Measurements from ENCODE around the gene RNF4. TPM values are rescaled to one million over a fixed set of nuclear protein-coding genes. Genes with fewer than 3 reads are reported as not detected.
"Not testable (repeated sequence)": the region's sequence is repeated elsewhere in the genome, so short reads cannot be mapped to it uniquely, and the experiment has no call there.

The RNF4 gene
- total RNA-seq, 1 donor from 2014 or later = 93.5 TPM

DNA sequence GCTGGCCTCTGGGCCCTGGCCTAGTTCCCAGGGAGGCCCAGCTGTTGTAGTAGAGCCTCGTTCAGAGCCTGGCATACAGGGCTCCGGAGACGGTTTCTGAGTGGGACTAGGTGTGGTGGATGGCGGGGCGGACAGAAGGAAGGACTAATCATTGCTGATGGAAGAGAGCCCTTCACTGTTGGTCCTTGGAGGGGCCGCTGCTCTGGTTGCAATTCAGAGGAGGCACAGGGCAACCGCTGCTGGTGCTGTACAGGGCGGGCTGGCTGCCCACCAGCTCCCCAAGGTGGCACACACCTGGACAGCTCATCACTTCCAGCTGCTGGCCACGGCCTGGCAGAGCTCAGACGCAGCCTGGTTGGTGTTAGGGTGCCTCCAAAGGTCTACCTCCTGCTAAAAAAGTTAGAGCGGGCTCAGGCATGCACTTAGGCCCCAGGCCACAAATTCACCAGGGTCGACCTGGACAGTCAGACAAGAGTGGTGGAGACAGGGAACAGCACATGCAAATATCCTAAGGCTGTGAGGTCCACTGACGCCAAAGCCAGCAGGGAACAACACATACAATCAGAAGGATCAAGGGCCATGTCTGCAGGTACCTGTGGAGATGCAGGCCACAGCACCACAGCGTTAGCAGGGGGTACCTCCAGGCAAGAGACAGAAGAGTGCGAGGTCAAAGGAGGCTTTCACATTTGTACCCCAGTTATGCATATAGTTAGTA lies 7.5 kb upstream of the RNF4 start:
- H3K36me3 Mint-ChIP-seq (ENCODE audit: low read depth) = no peaks in the 10 kb centered on the region
- H3K27ac Mint-ChIP-seq = no peak overlapping the region

DNA sequence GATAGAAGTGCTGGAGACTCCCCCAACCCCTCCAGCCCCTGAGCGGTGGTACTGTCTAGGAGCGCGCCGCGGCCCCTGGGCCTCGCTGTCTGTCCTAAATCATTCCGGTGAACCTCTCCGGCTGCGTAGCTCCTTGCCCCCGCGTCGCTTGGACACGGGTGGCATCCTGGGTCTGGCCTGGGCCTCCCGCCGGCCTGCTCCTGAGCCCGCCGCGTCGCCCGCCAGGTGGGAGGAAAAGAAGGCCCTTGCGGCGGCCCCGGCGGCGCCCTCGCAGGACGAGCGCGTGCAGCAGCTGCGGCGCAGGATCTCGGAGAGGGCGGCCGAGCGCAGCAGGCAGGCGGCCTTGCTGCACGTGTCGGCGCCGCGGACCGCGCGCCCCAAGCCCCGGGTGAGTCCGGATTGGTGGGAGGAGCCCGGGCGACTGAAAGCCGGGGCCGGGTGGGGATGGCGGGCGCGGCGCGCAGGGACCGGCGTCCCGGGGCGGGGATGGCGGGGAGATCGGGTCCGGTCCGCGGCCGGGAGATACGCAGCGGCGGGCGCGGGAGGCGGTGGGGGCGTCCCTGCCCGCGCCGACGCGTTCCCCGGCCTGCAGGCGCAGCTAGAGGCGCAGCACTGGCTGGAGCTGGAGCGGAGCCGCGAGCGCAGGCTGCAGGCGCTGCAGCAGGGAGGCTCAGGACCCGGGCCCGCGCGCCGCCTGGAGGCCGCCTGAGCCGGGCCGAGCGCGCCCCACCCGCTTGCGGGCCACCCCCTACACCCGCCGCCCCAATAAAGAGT lies 6.5 kb upstream of the RNF4 start:
- H3K9me3 Mint-ChIP-seq = no peaks in the 10 kb centered on the region
- CTCF ChIA-PET = interaction anchor here (0.6 to 1.8 kb wide), 11 partner anchors 19 to 242 kb away, joined by 3 to 17 read pairs (median 4); partner anchors contain the start of gene FAM193A

More for the DNA sequence above, 7.5 kb upstream of the RNF4 start:
- ChIA-PET CTCF (interaction anchor here (1.0 to 1.8 kb wide), 4 partner anchors 20 to 241 kb away, joined by 3 to 17 read pairs (median 6); partner anchors contain the start of gene FAM193A), POLR2A (interaction anchor here (1.1 kb wide), 1 partner anchor 199 kb away, joined by 3 read pairs; no protein-coding TSS in a partner anchor)
- no peak for ATAC-seq (ENCODE audit: low read depth)
- no peaks in the 10 kb centered on the region for H3K9me3 Mint-ChIP-seq
- H3K4me1 Mint-ChIP-seq = peaks cover 10% of the 10 kb centered on the region
- DNase-seq = no peak
- peak overlapping the region; percentile 44 for H3K4me3 Mint-ChIP-seq
- TF ChIP-seq, protein P1, sequence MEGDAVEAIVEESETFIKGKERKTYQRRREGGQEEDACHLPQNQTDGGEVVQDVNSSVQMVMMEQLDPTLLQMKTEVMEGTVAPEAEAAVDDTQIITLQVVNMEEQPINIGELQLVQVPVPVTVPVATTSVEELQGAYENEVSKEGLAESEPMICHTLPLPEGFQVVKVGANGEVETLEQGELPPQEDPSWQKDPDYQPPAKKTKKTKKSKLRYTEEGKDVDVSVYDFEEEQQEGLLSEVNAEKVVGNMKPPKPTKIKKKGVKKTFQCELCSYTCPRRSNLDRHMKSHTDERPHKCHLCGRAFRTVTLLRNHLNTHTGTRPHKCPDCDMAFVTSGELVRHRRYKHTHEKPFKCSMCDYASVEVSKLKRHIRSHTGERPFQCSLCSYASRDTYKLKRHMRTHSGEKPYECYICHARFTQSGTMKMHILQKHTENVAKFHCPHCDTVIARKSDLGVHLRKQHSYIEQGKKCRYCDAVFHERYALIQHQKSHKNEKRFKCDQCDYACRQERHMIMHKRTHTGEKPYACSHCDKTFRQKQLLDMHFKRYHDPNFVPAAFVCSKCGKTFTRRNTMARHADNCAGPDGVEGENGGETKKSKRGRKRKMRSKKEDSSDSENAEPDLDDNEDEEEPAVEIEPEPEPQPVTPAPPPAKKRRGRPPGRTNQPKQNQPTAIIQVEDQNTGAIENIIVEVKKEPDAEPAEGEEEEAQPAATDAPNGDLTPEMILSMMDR (IDR thresholded peaks at IDR 0.05) = no peak
- intact Hi-C loops (cut with micrococcal nuclease) = no loop called here
- peaks cover 4% of the 10 kb centered on the region for H3K27me3 Mint-ChIP-seq

DNA sequence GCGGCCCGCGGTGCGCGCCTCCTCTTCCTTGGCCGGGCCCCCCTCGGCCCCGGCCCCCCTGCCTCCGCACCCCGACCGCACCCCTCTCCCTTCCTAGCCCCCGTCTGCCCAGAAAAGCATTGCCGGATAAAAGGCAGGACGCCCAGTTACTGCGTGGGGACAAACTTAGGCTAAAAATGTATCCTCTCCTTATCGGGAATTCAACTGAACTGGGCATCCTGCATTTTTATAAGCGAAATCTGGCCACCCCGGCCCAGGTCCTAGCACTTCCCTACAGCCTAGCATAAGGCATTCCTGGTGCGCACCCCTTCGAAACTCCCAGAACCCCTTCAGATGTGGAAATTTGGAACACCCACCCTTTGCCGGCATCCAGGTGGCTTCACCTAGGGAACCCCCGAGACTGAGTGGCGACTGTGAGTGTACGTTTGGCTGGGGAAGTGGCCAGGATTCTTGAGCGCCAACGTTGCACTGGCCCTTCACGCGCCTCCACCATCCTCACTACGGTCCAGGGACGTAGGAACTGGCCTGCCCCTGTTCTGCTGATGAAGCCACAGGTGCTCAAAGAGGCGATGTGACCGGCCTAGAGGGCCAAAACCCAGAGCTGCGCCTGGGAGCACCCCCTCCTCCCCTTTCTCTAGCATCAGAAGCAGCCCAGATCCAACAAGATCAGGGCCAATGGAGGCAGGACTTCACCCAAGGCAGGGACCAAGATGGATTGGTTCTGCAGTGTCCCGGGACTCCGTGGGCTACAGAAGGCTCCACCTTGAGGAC lies 5.7 kb upstream of the RNF4 start:
- intact Hi-C loops (cut with micrococcal nuclease) = loop anchor here (1.0 kb wide), 4 partner anchors 22 to 243 kb away; partner anchors contain the start of genes CFAP99 and ZFYVE28
- H3K36me3 Mint-ChIP-seq (ENCODE audit: low read depth) = no peaks in the 10 kb centered on the region
- TF ChIP-seq, protein P1 (IDR thresholded peaks at IDR 0.05) = no peak

More for the DNA sequence above, 6.5 kb upstream of the RNF4 start:
- peaks cover 4% of the 10 kb centered on the region for H3K27me3 Mint-ChIP-seq
- TF ChIP-seq, protein P1 (IDR thresholded peaks at IDR 0.05) = no peak
- H3K4me3 Mint-ChIP-seq = peak overlapping the region; percentile 77
- ATAC-seq (ENCODE audit: low read depth) = peak; percentile 97
- DNase-seq = peak; percentile 72
- no peak overlapping the region for H3K27ac Mint-ChIP-seq
- H3K36me3 Mint-ChIP-seq (ENCODE audit: low read depth) = no peaks in the 10 kb centered on the region
- POLR2A ChIA-PET = interaction anchor here (0.6 to 1.1 kb wide), 3 partner anchors 9 to 200 kb away, joined by 3 read pairs; no protein-coding TSS in a partner anchor
- intact Hi-C loops (cut with micrococcal nuclease) = loop anchor here (1.0 kb wide), 4 partner anchors 21 to 242 kb away; partner anchors contain the start of genes CFAP99 and ZFYVE28
- H3K4me1 Mint-ChIP-seq = peaks cover 11% of the 10 kb centered on the region

DNA sequence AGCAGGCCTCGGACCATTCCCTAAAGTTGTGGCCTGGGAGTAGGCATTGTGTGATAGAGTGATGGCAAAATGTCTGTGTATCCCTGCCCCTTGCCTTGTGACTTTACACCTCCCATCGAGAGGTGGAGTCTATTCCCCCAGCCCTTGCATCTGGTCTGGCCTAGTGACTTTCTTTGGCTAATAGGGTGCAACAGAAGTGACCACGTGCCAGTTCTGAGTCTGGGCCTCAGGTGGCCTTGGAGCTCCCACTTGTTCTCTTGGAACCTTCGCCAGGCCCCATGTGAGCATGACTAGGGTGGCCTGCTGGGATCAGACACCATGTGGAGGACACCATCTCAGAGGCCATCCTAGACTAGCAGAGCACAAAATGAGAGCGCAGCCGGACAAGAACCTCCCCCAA lies 3.9 kb upstream of the RNF4 start:
- Mint-ChIP-seq H3K27me3 (peaks cover 3% of the 10 kb centered on the region), H3K4me1 (peaks cover 28% of the 10 kb centered on the region), H3K36me3 (ENCODE audit: low read depth) (peaks cover 8% of the 10 kb centered on the region), H3K4me3 (no peak overlapping the region), H3K9me3 (no peaks in the 10 kb centered on the region), H3K27ac (no peak overlapping the region)
- ChIA-PET CTCF (interaction anchor here (2.3 kb wide), 1 partner anchor 245 kb away, joined by 9 read pairs; no protein-coding TSS in a partner anchor), POLR2A (interaction anchor here (0.5 kb wide), 1 partner anchor 227 kb away, joined by 5 read pairs; no protein-coding TSS in a partner anchor)
- TF ChIP-seq, protein P1 (IDR thresholded peaks at IDR 0.05) = no peak
- ATAC-seq (ENCODE audit: low read depth) (no peak), DNase-seq (no peak)
- intact Hi-C loops (cut with micrococcal nuclease) = loop anchor here (5.0 kb wide), 2 partner anchors 282 to 467 kb away; no protein-coding TSS in a partner anchor

More for the DNA sequence above, 5.7 kb upstream of the RNF4 start:
- Mint-ChIP-seq H3K27me3 (peaks cover 4% of the 10 kb centered on the region), H3K27ac (no peak overlapping the region), H3K9me3 (no peaks in the 10 kb centered on the region), H3K4me3 (peak overlapping the region; percentile 44), H3K4me1 (peaks cover 18% of the 10 kb centered on the region)
- ATAC-seq (ENCODE audit: low read depth) (no peak), DNase-seq (no peak)
- CTCF ChIA-PET = interaction anchor here (0.9 to 1.8 kb wide), 8 partner anchors 20 to 243 kb away, joined by 3 to 17 read pairs (median 4); no protein-coding TSS in a partner anchor
- POLR2A ChIA-PET = no interaction called here

DNA sequence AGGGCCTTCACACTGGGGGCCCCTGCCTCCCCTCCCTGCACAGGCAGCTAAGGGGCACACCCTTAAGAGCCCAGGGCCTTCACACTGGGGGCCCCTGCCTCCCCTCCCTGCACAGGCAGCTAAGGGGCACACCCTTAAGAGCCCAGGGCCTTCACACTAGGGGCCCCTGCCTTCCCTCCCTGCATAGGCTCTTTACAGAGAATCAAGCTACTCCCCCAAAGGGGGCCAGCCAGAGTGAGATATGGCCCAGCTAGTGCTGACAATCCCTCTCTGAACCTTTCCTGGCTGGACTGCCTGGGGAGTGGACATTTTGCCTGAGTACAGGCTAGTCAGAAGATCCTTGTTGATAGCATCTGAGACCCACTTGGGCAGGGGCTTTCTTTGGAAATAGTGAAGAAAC lies 3.4 kb upstream of the RNF4 start:
- H3K27me3 Mint-ChIP-seq; H3K4me3 Mint-ChIP-seq; ATAC-seq (ENCODE audit: low read depth); H3K9me3 Mint-ChIP-seq; DNase-seq; H3K27ac Mint-ChIP-seq: not testable (repeated sequence)
- H3K36me3 Mint-ChIP-seq (ENCODE audit: low read depth) = peaks cover 12% of the 10 kb centered on the region
- intact Hi-C loops (cut with micrococcal nuclease) = loop anchor here (5.0 kb wide), 2 partner anchors 282 to 467 kb away; no protein-coding TSS in a partner anchor
- POLR2A ChIA-PET = interaction anchor here (0.5 to 0.7 kb wide), 3 partner anchors 26 to 227 kb away, joined by 3 to 5 read pairs (median 3); partner anchors contain the start of gene CFAP99
- peaks cover 33% of the 10 kb centered on the region for H3K4me1 Mint-ChIP-seq
- CTCF ChIA-PET = interaction anchor here (2.3 kb wide), 1 partner anchor 246 kb away, joined by 9 read pairs; no protein-coding TSS in a partner anchor
